A204.1 (cell line): Measurements from ENCODE around the gene METRNL.
"Not testable (repeated sequence)": the region's sequence is repeated elsewhere in the genome, so short reads cannot be mapped to it uniquely, and the experiment has no call there.

Experiments
- FAIRE-seq: peaks from 2 replicates; lab custom pipeline; 2012; peaks lifted over from hg19 to GRCh38; lab: Jason Lieb, UNC

Gene METRNL

GRCh38 chr17:83108709-83109108 is 29.3 kb downstream of the METRNL start:
- no peak for FAIRE-seq

DNA sequence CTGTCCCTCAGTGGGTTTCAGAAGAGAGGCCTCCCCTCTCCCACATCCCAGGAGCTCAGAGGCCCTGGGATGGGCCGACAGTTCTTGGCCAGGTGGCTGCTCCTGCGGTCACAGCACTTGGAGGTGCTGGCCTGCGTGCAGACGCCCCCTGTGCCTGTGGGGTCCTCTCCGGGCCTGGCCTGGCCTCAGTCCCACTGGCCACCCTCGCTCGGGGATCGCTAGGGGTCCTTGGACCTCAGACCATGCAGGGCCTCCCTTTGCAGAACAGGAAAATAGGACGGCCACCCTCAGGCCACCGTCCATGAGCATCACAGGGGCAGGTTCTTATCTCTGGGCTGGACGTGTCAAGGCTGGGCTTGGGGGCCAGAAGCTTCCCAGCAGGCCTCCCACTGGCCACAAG is 30.0 kb downstream of the METRNL start:
- no peak for FAIRE-seq

DNA sequence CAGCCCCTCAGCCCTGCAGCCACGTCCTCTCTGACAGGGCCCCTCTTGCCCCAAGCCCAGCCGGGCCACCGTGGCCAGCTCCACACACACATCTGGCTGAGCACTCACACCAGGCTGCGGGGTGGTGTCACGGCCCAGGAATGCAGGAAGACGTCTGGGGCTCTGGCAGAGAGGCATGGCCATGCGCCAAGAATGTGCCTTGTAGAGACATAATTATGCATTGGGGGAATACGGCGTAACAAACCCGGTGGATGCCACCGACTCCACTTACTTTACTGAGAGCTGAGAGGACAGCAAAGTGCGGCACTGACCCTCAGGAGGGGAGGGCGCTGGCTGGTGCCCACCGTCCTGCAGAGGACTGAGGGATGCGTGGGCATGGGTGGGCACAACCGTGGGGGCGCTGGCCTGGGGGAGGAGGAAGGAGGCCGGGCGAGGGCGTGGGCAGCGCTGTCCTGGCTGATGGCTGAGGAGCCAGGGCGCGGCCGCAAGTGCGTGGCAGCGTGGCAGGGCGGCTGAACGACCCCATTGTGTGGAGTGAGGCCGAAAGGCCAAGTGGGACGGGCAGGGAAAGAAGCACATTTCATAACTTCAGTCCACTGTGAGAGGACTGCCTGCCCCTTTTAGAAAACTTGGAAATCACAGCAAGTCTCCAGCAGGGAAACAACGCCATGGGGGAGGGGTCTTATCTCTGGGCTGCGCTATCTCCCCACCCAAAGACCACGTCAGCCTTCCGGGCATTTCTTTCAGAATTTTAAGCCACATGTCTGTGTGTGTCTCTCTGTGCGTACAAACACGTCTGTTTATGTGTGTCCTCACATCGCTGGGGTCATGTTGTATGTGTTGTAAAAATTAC is 30.6 kb downstream of the METRNL start:
- no peak for FAIRE-seq

DNA sequence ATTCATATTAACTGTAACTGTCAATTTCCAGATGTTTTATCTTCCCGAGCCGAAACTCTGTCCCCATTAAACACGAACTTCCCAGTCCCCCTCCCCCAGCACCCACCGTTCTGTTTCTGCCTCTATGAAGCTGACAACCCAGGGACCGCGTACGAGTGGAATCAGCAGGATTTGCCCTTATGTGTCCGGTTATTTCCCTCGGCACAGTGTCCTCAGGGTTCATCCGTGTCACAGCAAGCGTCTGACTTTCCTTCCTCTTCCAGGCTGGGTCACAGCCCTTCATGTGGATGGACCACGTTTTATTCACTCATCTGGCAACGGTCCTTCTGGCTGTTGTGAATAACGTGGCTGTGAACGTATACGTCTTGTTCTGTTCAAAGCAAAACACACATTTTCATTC is 31.3 kb downstream of the METRNL start:
- FAIRE-seq, result no peak

GRCh38 chr17:83111516-83112282 is 32.3 kb downstream of the METRNL start:
- no peak for FAIRE-seq

DNA sequence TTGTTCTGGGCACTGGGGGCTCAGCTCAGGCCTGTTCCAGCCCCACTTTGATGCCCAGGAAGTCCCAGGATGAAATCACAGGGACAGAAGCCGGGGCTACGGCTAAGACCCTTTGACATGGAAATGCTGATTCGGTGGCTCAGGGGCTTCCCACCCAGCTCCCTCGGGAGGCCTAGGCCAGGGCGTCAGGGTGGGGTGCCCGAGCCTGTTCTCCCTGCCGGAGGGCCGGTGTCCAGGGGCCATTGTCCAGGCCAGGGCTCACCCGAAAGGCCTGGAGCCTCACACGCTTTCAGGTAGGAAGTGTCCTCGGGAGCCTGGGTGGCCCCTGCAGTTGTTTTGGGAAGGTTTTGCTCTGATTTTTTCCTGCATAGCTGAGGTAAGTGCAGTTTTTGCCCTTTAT is 34.0 kb downstream of the METRNL start:
- no peak for FAIRE-seq

- no peak for FAIRE-seq
Measured at GRCh38 chr17:83113792-83114191, 34.4 kb downstream of the METRNL start.

DNA sequence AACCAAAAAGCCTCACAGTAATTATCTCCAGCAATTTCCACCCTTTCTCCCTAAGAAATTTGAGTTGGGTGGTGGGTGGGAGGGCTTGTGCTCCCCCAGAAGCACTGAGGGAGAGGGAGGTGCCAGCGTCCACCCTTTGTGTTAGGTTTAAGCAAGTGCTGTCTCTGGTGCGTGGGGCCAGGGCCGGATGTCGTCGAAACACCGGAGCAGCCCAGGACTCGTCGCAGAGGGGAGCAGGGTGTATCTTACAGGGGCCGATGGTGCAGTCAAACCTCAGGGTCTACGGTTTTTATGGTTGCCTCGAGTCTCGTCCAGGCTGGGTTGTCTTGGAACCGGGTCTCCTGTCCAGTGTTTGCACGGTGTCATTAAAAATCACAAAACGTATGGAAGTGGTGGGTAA is 35.3 kb downstream of the METRNL start:
- no peak for FAIRE-seq

GRCh38 chr17:83115202-83115651 is 35.8 kb downstream of the METRNL start:
- FAIRE-seq, result no peak

GRCh38 chr17:83115832-83116231 is 36.4 kb downstream of the METRNL start:
- no peak for FAIRE-seq

- FAIRE-seq, result no peak
Measured at GRCh38 chr17:83116311-83116771, 36.9 kb downstream of the METRNL start.

GRCh38 chr17:83116783-83117555 is 37.6 kb downstream of the METRNL start:
- no peak for FAIRE-seq

- no peak for FAIRE-seq
Measured at GRCh38 chr17:83117583-83117982, 38.2 kb downstream of the METRNL start.

GRCh38 chr17:83118071-83118841 is 38.8 kb downstream of the METRNL start:
- no peak for FAIRE-seq

DNA sequence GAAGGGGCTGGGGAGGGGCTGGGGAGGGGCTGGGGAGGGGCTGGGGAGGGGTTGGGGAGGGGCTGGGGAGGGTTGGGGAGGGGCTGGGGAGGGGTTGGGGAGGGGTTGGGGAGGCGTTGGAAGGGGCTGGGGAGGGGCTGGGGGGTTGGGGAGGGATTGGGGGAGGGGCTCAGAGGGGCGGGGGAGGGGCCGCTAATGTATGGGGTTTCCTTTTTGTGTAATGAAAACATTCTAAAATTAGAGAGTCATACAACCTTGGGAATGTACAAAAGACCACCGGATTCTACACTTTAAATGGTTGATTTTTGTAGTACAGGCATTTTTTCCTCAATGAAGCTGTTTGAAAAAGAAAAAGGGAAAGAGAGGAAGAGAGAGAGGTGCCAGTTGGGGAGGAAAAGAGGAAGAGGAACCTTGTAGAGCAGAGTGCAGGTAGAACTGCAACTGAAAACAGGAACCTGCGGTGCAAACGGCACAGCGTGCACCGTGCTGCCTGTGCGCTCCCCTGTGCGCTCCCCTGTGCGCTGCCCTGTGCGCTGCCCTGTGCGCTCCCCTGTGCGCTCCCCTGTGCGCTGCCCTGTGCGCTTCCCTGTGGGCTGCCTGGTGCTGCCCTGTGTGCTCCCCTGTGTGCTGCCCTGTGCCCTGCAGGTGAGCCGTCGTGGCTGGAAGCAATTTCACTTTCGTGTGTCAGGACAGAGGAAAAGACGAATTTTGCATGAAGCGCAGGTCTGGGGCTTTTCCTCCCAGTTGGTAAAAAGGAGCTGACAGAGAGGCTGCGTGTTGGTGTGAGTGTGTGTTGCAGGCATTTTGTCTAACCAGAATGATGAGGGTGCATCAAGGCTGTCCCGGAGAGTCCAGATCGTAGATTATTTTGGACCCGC is 40.8 kb downstream of the METRNL start:
- no peak for FAIRE-seq

- not testable (repeated sequence) for FAIRE-seq
Measured at GRCh38 chr17:83121473-83121872, 42.1 kb downstream of the METRNL start.

GRCh38 chr17:83121921-83122820 is 42.8 kb downstream of the METRNL start:
- FAIRE-seq, result no peak

DNA sequence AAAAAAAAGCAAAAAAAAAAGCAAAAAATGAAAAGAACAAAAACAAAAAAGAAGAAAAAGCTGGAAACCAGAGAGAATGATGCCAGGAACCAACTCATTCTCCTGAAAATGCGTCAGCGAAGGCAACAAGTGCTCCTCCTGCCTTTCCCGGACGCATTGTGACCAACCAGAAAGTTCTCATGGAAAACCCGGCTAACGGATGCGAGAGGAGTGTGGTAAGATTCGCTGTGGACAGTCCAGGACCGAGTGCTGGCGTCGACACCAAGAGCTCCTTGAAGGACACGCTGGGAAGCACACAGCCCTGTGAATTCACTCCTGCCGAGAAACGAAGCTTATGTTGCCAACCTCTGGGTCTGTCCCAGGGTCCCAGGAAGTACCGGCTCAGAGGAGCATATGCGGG is 43.4 kb downstream of the METRNL start:
- FAIRE-seq, result no peak

DNA sequence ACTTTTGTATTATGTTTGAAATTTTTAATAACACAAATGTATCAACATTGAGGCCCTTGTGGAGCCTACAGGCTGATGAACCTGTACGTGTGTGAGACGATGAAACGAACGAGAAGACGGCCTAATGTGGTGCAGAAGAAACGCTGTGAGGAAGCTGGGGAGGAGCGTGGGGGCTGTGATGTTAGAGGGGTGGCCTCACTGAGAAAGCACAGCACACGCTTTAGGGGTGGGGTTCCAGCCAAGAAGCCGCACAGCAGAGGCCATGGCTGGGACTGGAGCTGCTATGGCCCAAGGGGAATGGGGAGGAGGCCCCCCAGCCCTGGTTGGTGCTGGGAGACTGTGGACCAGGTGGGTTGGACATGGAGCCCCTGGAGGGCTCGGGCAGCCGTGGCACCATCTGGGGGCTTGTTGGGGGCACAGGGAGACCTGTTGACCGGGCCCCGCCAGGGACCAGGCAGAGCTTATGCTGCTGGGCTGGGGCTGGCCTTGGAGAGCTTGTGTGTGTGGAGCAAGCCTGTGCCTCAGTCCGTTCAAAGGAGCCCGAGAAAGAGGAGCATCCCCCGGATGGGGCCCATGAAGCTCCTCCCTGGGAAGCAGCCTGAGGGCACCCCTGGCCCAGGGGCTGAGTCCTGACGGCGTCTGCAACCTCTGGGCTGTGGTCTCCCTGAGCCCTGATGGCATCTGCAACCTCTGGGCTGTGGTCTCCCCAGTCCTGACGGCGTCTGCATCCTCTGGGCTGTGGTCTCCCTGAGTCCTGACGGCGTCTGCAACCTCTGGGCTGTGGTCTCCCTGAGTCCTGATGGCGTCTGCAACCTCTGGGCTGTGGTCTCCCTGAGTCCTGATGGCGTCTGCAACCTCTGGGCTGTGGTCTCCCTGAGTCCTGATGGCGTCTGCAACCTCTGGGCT is 44.7 kb downstream of the METRNL start:
- FAIRE-seq, result no peak
